Stimulated activated memory B cell treated with anti-CD40 and anti-IgM and Interleukin-4, amounts not matched to agents 10 μg/mL and 1 μg/mL and 100 μg/mL, for 72 hours (primary cell): ENCODE results near the gene SIRPA.
"Not testable (repeated sequence)": the region's sequence is repeated elsewhere in the genome, so short reads cannot be mapped to it uniquely, and the experiment has no call there.

Experiments used
- ATAC-seq: fragments of 150-1000 bp; cut with Tn5 transposase; 2 replicates; pipeline ENCODE4 v1.10.0; 2021
- H3K27ac Mint-ChIP-seq: one replicate; pipeline ENCODE4 v1.8.0; 2022; ENCODE audit warnings: mild to moderate bottlenecking, mixed read lengths
- H3K27me3 Mint-ChIP-seq: one replicate; pipeline ENCODE4 v1.8.0; 2022; ENCODE audit warnings: mixed read lengths
- H3K36me3 Mint-ChIP-seq: one replicate; pipeline ENCODE4 v1.8.0; 2022; ENCODE audit warnings: mixed read lengths
- H3K4me1 Mint-ChIP-seq: one replicate; pipeline ENCODE4 v1.8.0; 2022; ENCODE audit warnings: mixed read lengths
- H3K4me3 Mint-ChIP-seq: one replicate; pipeline ENCODE4 v1.8.0; 2022; ENCODE audit warnings: mild to moderate bottlenecking, moderate library complexity, mixed read lengths
- H3K9me3 Mint-ChIP-seq: one replicate; pipeline ENCODE4 v1.8.0; 2022; ENCODE audit warnings: mixed read lengths

The SIRPA gene

GRCh38 chr20:1905009-1905408 lies 9.8 kb downstream of the SIRPA start:
- no peak for ATAC-seq
- Mint-ChIP-seq H3K36me3 (peaks cover 70% of the 10 kb centered on the region), H3K4me1 (peaks cover 72% of the 10 kb centered on the region), H3K4me3 (no peak overlapping the region), H3K27ac (peak overlapping the region; percentile 22), H3K9me3 (no peaks in the 10 kb centered on the region), H3K27me3 (no peaks in the 10 kb centered on the region)

- no peak for ATAC-seq
- H3K27me3 Mint-ChIP-seq: no peaks in the 10 kb centered on the region
- peaks cover 67% of the 10 kb centered on the region for H3K4me1 Mint-ChIP-seq
- H3K27ac Mint-ChIP-seq: peak overlapping the region; percentile 78
- no peaks in the 10 kb centered on the region for H3K9me3 Mint-ChIP-seq
- no peak overlapping the region for H3K4me3 Mint-ChIP-seq
- peaks cover 76% of the 10 kb centered on the region for H3K36me3 Mint-ChIP-seq
These were observed 10.5 kb downstream of the SIRPA start for GRCh38 chr20:1905693-1906092.

GRCh38 chr20:1906361-1907051 lies 11.3 kb downstream of the SIRPA start:
- no peaks in the 10 kb centered on the region for H3K27me3 Mint-ChIP-seq
- H3K4me3 Mint-ChIP-seq: peak overlapping the region; percentile 48
- peak; percentile 86 for ATAC-seq
- peak overlapping the region; percentile 78 for H3K27ac Mint-ChIP-seq
- peaks cover 72% of the 10 kb centered on the region for H3K36me3 Mint-ChIP-seq
- no peaks in the 10 kb centered on the region for H3K9me3 Mint-ChIP-seq
- H3K4me1 Mint-ChIP-seq: peaks cover 63% of the 10 kb centered on the region

GRCh38 chr20:1907586-1907985 lies 12.4 kb downstream of the SIRPA start:
- no peak overlapping the region for H3K4me3 Mint-ChIP-seq
- peaks cover 55% of the 10 kb centered on the region for H3K4me1 Mint-ChIP-seq
- H3K36me3 Mint-ChIP-seq: peaks cover 74% of the 10 kb centered on the region
- H3K27ac Mint-ChIP-seq: peak overlapping the region; percentile 78
- H3K9me3 Mint-ChIP-seq: no peaks in the 10 kb centered on the region
- no peak for ATAC-seq
- H3K27me3 Mint-ChIP-seq: no peaks in the 10 kb centered on the region

- no peak overlapping the region for H3K27ac Mint-ChIP-seq
- H3K36me3 Mint-ChIP-seq: peaks cover 76% of the 10 kb centered on the region
These were observed 13.0 kb downstream of the SIRPA start for GRCh38 chr20:1908191-1908590.

GRCh38 chr20:1909097-1909496 lies 13.9 kb downstream of the SIRPA start:
- no peaks in the 10 kb centered on the region for H3K27me3 Mint-ChIP-seq
- H3K36me3 Mint-ChIP-seq: peaks cover 75% of the 10 kb centered on the region
- no peak overlapping the region for H3K4me3 Mint-ChIP-seq
- no peak overlapping the region for H3K27ac Mint-ChIP-seq
- no peaks in the 10 kb centered on the region for H3K9me3 Mint-ChIP-seq
- ATAC-seq: no peak
- peaks cover 46% of the 10 kb centered on the region for H3K4me1 Mint-ChIP-seq

More at GRCh38 chr20:1908191-1908590, 13.0 kb downstream of the SIRPA start:
- H3K4me1 Mint-ChIP-seq: peaks cover 55% of the 10 kb centered on the region
- H3K9me3 Mint-ChIP-seq: no peaks in the 10 kb centered on the region
- no peak overlapping the region for H3K4me3 Mint-ChIP-seq
- ATAC-seq: no peak
- no peaks in the 10 kb centered on the region for H3K27me3 Mint-ChIP-seq

GRCh38 chr20:1911536-1911935 lies 16.3 kb downstream of the SIRPA start:
- no peak for ATAC-seq
- Mint-ChIP-seq H3K4me3 (no peak overlapping the region), H3K27ac (no peak overlapping the region), H3K9me3 (no peaks in the 10 kb centered on the region), H3K36me3 (peaks cover 65% of the 10 kb centered on the region), H3K27me3 (no peaks in the 10 kb centered on the region), H3K4me1 (peaks cover 24% of the 10 kb centered on the region)

GRCh38 chr20:1912053-1912452 lies 16.8 kb downstream of the SIRPA start:
- H3K27me3 Mint-ChIP-seq: no peaks in the 10 kb centered on the region
- H3K4me1 Mint-ChIP-seq: peaks cover 18% of the 10 kb centered on the region
- no peak overlapping the region for H3K4me3 Mint-ChIP-seq
- H3K36me3 Mint-ChIP-seq: peaks cover 65% of the 10 kb centered on the region
- H3K27ac Mint-ChIP-seq: no peak overlapping the region
- H3K9me3 Mint-ChIP-seq: no peaks in the 10 kb centered on the region
- no peak for ATAC-seq

GRCh38 chr20:1912646-1913045 lies 17.4 kb downstream of the SIRPA start:
- Mint-ChIP-seq H3K27me3 (no peaks in the 10 kb centered on the region), H3K9me3 (no peaks in the 10 kb centered on the region), H3K27ac (peak overlapping the region; percentile 9), H3K36me3 (peaks cover 66% of the 10 kb centered on the region), H3K4me1 (peaks cover 16% of the 10 kb centered on the region), H3K4me3 (no peak overlapping the region)
- ATAC-seq: no peak

GRCh38 chr20:1915233-1915632 lies 20.0 kb downstream of the SIRPA start:
- H3K27ac Mint-ChIP-seq, H3K4me1 Mint-ChIP-seq, H3K9me3 Mint-ChIP-seq, ATAC-seq, H3K27me3 Mint-ChIP-seq, H3K4me3 Mint-ChIP-seq: not testable (repeated sequence)
- peaks cover 63% of the 10 kb centered on the region for H3K36me3 Mint-ChIP-seq

- Mint-ChIP-seq H3K27me3 (no peaks in the 10 kb centered on the region), H3K4me1 (peaks cover 5% of the 10 kb centered on the region), H3K27ac (no peak overlapping the region), H3K4me3 (no peak overlapping the region), H3K9me3 (no peaks in the 10 kb centered on the region), H3K36me3 (peaks cover 64% of the 10 kb centered on the region)
- ATAC-seq: no peak
These were observed 20.5 kb downstream of the SIRPA start for GRCh38 chr20:1915725-1916124.

GRCh38 chr20:1917786-1918185 lies 22.6 kb downstream of the SIRPA start:
- H3K9me3 Mint-ChIP-seq: no peaks in the 10 kb centered on the region
- no peak overlapping the region for H3K4me3 Mint-ChIP-seq
- peaks cover 69% of the 10 kb centered on the region for H3K36me3 Mint-ChIP-seq
- H3K27ac Mint-ChIP-seq: no peak overlapping the region
- no peaks in the 10 kb centered on the region for H3K27me3 Mint-ChIP-seq
- no peak for ATAC-seq
- peaks cover 7% of the 10 kb centered on the region for H3K4me1 Mint-ChIP-seq

GRCh38 chr20:1918491-1919165 lies 23.4 kb downstream of the SIRPA start:
- Mint-ChIP-seq H3K4me3 (no peak overlapping the region), H3K27me3 (no peaks in the 10 kb centered on the region), H3K27ac (no peak overlapping the region), H3K9me3 (no peaks in the 10 kb centered on the region), H3K36me3 (peaks cover 69% of the 10 kb centered on the region), H3K4me1 (peaks cover 10% of the 10 kb centered on the region)
- ATAC-seq: no peak

- ATAC-seq: no peak
- peaks cover 10% of the 10 kb centered on the region for H3K4me1 Mint-ChIP-seq
These were observed 25.0 kb downstream of the SIRPA start for GRCh38 chr20:1920252-1920651.

GRCh38 chr20:1920826-1921225 lies 25.6 kb downstream of the SIRPA start:
- peaks cover 75% of the 10 kb centered on the region for H3K36me3 Mint-ChIP-seq
- H3K9me3 Mint-ChIP-seq: no peaks in the 10 kb centered on the region
- ATAC-seq: no peak
- H3K4me3 Mint-ChIP-seq: no peak overlapping the region
- peaks cover 11% of the 10 kb centered on the region for H3K4me1 Mint-ChIP-seq
- no peaks in the 10 kb centered on the region for H3K27me3 Mint-ChIP-seq
- H3K27ac Mint-ChIP-seq: no peak overlapping the region

More at GRCh38 chr20:1920252-1920651, 25.0 kb downstream of the SIRPA start:
- Mint-ChIP-seq H3K36me3 (peaks cover 76% of the 10 kb centered on the region), H3K4me3 (no peak overlapping the region), H3K27ac (no peak overlapping the region), H3K9me3 (no peaks in the 10 kb centered on the region), H3K27me3 (no peaks in the 10 kb centered on the region)

GRCh38 chr20:1921985-1922384 lies 26.8 kb downstream of the SIRPA start:
- not testable (repeated sequence) for H3K27me3 Mint-ChIP-seq, ATAC-seq, H3K9me3 Mint-ChIP-seq, H3K27ac Mint-ChIP-seq, H3K4me3 Mint-ChIP-seq
- Mint-ChIP-seq H3K36me3 (peaks cover 76% of the 10 kb centered on the region), H3K4me1 (peaks cover 22% of the 10 kb centered on the region)
